IgD-negative memory B cell (primary cell): Measurements from ENCODE around the gene TFAP2B. TPM values are rescaled to one million over a fixed set of nuclear protein-coding genes. Genes with fewer than 3 reads are reported as not detected.

ENCODE experiments used
- H3K27ac Mint-ChIP-seq, 3 donors: one replicate each; pipeline ENCODE4 v1.8.0; 2020 to 2022; ENCODE audit warnings: mild to moderate bottlenecking in 3 of 3, mixed read lengths in 3 of 3, moderate library complexity in 1 of 3
- H3K27me3 Mint-ChIP-seq: one replicate; pipeline ENCODE4 v1.8.0; 2021; ENCODE audit warnings: mixed read lengths
- H3K36me3 Mint-ChIP-seq: one replicate; pipeline ENCODE4 v1.8.0; 2020; ENCODE audit warnings: mild to moderate bottlenecking, mixed read lengths
- H3K4me1 Mint-ChIP-seq, 3 donors: one replicate each; pipeline ENCODE4 v1.8.0; 2020 to 2022; ENCODE audit warnings: mixed read lengths in 3 of 3, mild to moderate bottlenecking in 1 of 3
- H3K4me3 Mint-ChIP-seq, 4 donors: one replicate each; pipeline ENCODE4 v1.8.0; 2020 to 2022; ENCODE audit warnings: mild to moderate bottlenecking in 4 of 4, mixed read lengths in 4 of 4, moderate library complexity in 3 of 4
- H3K9me3 Mint-ChIP-seq, 3 donors: one replicate each; pipeline ENCODE4 v1.8.0; 2020 to 2021; ENCODE audit warnings: mixed read lengths in 3 of 3, mild to moderate bottlenecking in 1 of 3
- polyA plus RNA-seq: library from polyadenylated mRNA; unstranded; fragments of 300-500 nt; fragmentation: Illumina TruSeq; gene quantifications from one replicate; pipeline ENCODE4 v1.2.3, GENCODE V29; 2021

The TFAP2B gene
- polyA plus RNA-seq, 1 donor from 2014 or later = not detected

GRCh38 chr6:50819904-50820868, 1.5 kb downstream of the TFAP2B start:
- Mint-ChIP-seq H3K9me3 (peaks cover 0 to 8% (median 0%) of the 10 kb centered on the region in 3 donors), H3K4me1 (peaks cover 7 to 28% (median 12%) of the 10 kb centered on the region in 3 donors), H3K27me3 (peaks cover 61% of the 10 kb centered on the region), H3K4me3 (peak overlapping the region in 3 of 4 donors; percentile 46 to 72 (median 51)), H3K27ac (peak overlapping the region in 1 of 3 donors; percentile 61), H3K36me3 (no peaks in the 10 kb centered on the region)

DNA sequence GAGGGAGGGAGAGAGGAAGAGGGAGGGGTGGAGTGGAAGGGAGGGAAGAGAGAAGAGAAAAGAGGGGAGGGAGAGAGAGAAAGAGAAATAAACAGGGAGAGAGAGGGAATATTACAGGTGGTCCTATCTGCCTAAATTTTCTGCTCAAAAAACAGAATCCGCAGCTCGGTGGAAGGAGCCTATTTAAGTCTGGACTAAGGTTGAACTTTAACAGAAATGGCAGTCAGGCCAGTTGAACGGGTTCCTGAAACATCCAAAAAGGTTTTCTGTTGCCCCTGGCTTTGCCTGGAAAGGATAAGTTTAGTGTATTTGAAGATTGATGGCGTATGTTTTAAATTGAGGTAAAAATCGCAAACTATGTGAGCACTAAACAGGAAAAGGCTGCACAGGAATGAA, 2.2 kb downstream of the TFAP2B start:
- no peak overlapping the region for H3K4me3 Mint-ChIP-seq
- H3K9me3 Mint-ChIP-seq = peaks cover 0 to 8% (median 0%) of the 10 kb centered on the region in 3 donors
- no peaks in the 10 kb centered on the region for H3K36me3 Mint-ChIP-seq
- H3K27ac Mint-ChIP-seq = no peak overlapping the region
- peaks cover 7 to 26% (median 14%) of the 10 kb centered on the region in 3 donors for H3K4me1 Mint-ChIP-seq
- H3K27me3 Mint-ChIP-seq = peaks cover 65% of the 10 kb centered on the region

GRCh38 chr6:50821441-50822077, 2.9 kb downstream of the TFAP2B start:
- H3K36me3 Mint-ChIP-seq = no peaks in the 10 kb centered on the region
- H3K27ac Mint-ChIP-seq = peak overlapping the region in 1 of 3 donors; percentile 32
- H3K4me3 Mint-ChIP-seq = peak overlapping the region in 1 of 4 donors; percentile 49
- H3K27me3 Mint-ChIP-seq = peaks cover 72% of the 10 kb centered on the region
- H3K9me3 Mint-ChIP-seq = peaks cover 0 to 8% (median 0%) of the 10 kb centered on the region in 3 donors
- peaks cover 7 to 24% (median 14%) of the 10 kb centered on the region in 3 donors for H3K4me1 Mint-ChIP-seq

GRCh38 chr6:50822078-50822476, 3.4 kb downstream of the TFAP2B start:
- Mint-ChIP-seq H3K36me3 (no peaks in the 10 kb centered on the region), H3K4me1 (peaks cover 7 to 24% (median 14%) of the 10 kb centered on the region in 3 donors), H3K27me3 (peaks cover 74% of the 10 kb centered on the region), H3K9me3 (peaks cover 0 to 8% (median 0%) of the 10 kb centered on the region in 3 donors), H3K27ac (no peak overlapping the region), H3K4me3 (peak overlapping the region in 1 of 4 donors; percentile 58)

- Mint-ChIP-seq H3K27me3 (peaks cover 70% of the 10 kb centered on the region), H3K36me3 (no peaks in the 10 kb centered on the region), H3K27ac (no peak overlapping the region), H3K9me3 (peaks cover 0 to 8% (median 0%) of the 10 kb centered on the region in 3 donors), H3K4me1 (peaks cover 7 to 24% (median 14%) of the 10 kb centered on the region in 3 donors), H3K4me3 (peak overlapping the region in 1 of 4 donors; percentile 84)
These were observed 4.6 kb downstream of the TFAP2B start for GRCh38 chr6:50823094-50823920.

DNA sequence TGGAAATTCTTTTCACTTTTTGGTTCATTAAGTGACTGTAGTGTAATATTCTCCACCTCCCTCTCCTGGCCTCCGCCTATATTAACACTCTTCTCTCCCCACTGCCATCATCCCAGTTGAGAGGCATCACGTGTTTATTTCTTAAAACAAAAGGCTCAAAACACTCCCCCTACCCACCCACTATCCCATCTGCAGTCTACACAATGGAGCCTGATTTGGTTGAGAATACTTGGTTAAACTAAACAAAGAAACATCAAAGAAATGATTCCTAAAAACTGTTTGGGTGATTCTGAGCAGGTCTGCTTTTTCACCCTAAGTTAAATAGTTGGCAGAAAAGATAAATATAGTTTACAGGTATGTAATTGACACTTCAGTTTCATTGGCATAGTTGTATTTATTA, 5.9 kb downstream of the TFAP2B start:
- Mint-ChIP-seq H3K4me3 (no peak overlapping the region), H3K27me3 (peaks cover 66% of the 10 kb centered on the region), H3K36me3 (no peaks in the 10 kb centered on the region), H3K9me3 (peaks cover 0 to 8% (median 0%) of the 10 kb centered on the region in 3 donors), H3K4me1 (peaks cover 7 to 19% (median 14%) of the 10 kb centered on the region in 3 donors), H3K27ac (no peak overlapping the region)

GRCh38 chr6:50825375-50826036, 6.8 kb downstream of the TFAP2B start:
- Mint-ChIP-seq H3K9me3 (peaks cover 0 to 8% (median 0%) of the 10 kb centered on the region in 3 donors), H3K27me3 (peaks cover 61% of the 10 kb centered on the region), H3K27ac (no peak overlapping the region), H3K36me3 (no peaks in the 10 kb centered on the region), H3K4me1 (peaks cover 4 to 17% (median 11%) of the 10 kb centered on the region in 3 donors), H3K4me3 (no peak overlapping the region)

DNA sequence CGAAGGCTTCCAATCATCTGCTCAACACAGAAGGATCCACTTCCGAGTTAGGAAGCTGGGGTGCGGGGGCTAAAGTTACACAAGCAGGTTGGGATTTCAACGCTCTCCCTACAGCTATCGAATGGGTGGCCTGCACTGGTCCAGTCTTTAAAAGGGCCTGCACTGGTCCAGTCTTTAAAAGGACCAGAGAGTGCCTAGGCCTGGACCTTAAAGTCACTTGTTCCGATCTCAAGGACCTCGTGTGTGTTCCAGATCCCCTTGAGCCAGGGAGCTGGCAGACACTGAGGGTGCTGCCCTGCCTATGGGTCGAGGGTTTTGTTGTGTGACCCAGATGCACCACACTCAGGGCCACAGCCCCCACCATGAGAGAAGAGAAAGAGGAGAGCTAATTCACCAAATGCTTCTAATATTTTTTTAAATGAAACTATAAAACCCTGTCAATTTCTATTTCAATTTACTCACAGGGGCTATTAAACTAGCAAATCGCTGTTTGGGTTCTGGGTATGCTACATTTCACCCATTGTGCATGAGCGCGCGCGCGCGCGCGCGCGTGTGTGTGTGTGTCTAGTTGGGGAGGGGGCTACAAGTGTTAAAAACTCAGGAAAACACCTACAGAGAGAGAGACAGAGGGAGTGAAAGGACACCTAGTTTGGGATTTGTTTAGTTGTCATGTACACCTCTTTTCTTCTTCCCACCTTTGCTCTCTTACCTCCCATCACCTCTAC, 7.5 kb downstream of the TFAP2B start:
- Mint-ChIP-seq H3K27me3 (peaks cover 54% of the 10 kb centered on the region), H3K27ac (no peak overlapping the region), H3K9me3 (peaks cover 0 to 8% (median 0%) of the 10 kb centered on the region in 3 donors), H3K4me3 (peak overlapping the region in 1 of 4 donors; percentile 30), H3K36me3 (no peaks in the 10 kb centered on the region), H3K4me1 (peaks cover 4 to 14% (median 9%) of the 10 kb centered on the region in 3 donors)

GRCh38 chr6:50826803-50827202, 8.1 kb downstream of the TFAP2B start:
- Mint-ChIP-seq H3K4me1 (peaks cover 3 to 8% (median 4%) of the 10 kb centered on the region in 3 donors), H3K27ac (no peak overlapping the region), H3K9me3 (peaks cover 0 to 6% (median 0%) of the 10 kb centered on the region in 3 donors), H3K4me3 (peak overlapping the region in 1 of 4 donors; percentile 30), H3K27me3 (peaks cover 50% of the 10 kb centered on the region), H3K36me3 (no peaks in the 10 kb centered on the region)

DNA sequence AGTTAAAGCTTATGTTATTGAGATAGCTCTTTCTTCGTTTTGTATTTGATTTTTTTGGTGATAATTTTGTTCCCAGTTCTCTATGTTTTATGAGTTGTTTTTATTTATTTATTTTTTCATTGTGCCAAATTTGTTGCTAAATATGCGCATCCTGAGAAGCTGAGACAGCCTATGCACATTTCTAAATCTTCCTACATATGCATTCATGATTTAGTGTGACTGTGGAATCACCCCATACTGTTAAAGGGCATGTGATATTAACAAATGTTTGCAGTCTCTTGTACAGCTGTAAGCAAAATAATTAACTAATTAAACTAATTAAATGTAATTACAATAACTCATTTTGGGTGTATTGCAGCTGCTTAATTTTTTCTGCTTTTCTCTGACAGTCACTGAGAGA, 10.4 kb downstream of the TFAP2B start:
- Mint-ChIP-seq H3K4me1 (peaks cover 1 to 3% (median 2%) of the 10 kb centered on the region in 3 donors), H3K4me3 (no peak overlapping the region), H3K27me3 (peaks cover 46% of the 10 kb centered on the region), H3K9me3 (no peaks in the 10 kb centered on the region), H3K27ac (no peak overlapping the region), H3K36me3 (no peaks in the 10 kb centered on the region)

DNA sequence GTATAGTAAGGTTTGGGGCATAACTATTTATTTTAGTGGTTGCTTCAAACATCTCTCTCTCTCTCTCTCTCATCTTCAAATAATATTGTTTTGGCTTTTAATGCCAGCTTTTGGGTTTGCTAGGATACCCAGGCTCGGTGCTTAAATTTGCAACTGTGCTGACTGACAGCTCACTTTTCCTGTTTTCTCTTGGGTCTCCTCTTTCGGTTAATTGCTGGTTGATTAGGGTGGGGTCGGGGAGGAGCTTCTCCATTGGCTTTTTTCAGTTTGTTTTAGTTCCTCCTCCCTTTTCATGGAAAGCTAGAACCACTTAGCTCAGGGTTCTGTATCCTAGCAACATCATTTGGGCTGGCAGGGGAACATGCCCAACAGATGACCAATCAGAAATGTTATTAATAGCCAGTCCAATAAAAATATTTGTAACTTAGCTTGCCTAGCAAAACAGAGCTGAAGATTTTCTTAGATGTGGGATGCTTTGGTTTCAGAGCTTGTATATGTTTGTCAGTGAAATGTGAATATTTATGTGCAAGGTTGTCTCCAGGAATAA, 11.3 kb downstream of the TFAP2B start:
- H3K27me3 Mint-ChIP-seq = peaks cover 41% of the 10 kb centered on the region
- no peak overlapping the region for H3K27ac Mint-ChIP-seq
- H3K4me1 Mint-ChIP-seq = peaks cover 0 to 3% (median 1%) of the 10 kb centered on the region in 3 donors
- H3K4me3 Mint-ChIP-seq = no peak overlapping the region
- H3K9me3 Mint-ChIP-seq = no peaks in the 10 kb centered on the region
- no peaks in the 10 kb centered on the region for H3K36me3 Mint-ChIP-seq

DNA sequence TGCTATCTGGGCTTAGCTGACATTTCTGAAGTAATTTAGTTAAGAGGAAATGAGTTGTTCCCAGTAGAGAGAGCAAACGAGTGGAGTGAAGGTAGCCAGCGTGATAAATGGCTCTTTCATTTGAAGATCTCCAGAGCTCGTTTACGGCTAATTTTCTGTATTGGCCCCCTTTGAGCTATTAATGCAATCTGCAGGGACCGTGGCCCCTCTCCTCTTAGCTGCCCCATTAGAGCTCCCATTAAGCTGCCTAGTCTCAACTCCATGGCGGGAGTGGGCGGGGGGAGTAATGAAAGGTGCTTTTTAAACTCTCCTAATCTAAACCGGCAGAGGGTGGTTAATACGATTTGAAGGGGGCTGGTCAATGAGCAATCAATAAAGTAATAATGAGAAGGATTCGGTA, 12.5 kb downstream of the TFAP2B start:
- Mint-ChIP-seq H3K27ac (no peak overlapping the region), H3K4me3 (no peak overlapping the region), H3K36me3 (no peaks in the 10 kb centered on the region), H3K27me3 (peaks cover 46% of the 10 kb centered on the region), H3K9me3 (no peaks in the 10 kb centered on the region), H3K4me1 (no peaks in the 10 kb centered on the region)

DNA sequence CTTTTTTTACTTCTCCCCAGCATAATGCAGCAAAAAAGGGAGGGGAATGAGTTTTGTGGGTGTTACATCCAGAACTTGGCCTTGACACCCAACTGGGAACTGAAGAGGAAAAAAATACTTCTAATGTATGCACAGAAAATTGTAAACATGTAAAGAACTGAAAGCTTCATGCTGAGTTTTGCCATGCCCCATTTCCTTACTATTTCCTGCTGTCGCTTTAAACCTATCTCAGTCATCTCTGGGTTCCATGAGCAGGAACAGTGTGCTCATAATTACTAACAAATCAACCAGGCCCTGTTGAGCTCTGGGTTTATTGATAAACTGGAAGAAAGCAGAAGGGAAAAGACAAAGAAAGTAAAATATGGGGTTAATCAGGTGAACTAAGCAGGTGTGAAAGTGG, 14.2 kb downstream of the TFAP2B start:
- Mint-ChIP-seq H3K9me3 (no peaks in the 10 kb centered on the region), H3K4me1 (peaks cover 0 to 1% (median 0%) of the 10 kb centered on the region in 3 donors), H3K27me3 (peaks cover 42% of the 10 kb centered on the region), H3K4me3 (no peak overlapping the region), H3K36me3 (no peaks in the 10 kb centered on the region), H3K27ac (no peak overlapping the region)
